ENCODE measurements around the gene PCGF3.

DNA sequence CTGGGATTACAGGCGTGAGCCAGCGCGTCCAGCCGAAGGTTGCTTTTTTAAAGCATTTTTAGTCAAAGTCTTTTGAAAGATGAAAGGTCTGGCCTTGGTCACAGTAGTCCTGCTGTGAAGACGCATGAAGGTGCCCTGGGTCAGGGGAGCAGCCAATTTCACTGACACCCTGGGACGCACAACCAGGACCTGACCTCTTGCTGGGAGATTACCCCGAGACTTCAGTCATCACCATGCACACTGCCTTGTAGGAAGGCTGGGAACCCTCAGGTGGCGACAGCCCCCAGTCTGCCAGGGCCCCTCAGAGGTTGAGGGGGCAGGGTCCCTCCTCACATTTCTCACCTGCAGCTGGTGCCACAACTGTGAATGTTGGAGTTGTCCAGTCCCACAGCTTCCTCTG, 67.1 kb downstream of the PCGF3 start:
- TF ChIP-seq, protein P1, sequence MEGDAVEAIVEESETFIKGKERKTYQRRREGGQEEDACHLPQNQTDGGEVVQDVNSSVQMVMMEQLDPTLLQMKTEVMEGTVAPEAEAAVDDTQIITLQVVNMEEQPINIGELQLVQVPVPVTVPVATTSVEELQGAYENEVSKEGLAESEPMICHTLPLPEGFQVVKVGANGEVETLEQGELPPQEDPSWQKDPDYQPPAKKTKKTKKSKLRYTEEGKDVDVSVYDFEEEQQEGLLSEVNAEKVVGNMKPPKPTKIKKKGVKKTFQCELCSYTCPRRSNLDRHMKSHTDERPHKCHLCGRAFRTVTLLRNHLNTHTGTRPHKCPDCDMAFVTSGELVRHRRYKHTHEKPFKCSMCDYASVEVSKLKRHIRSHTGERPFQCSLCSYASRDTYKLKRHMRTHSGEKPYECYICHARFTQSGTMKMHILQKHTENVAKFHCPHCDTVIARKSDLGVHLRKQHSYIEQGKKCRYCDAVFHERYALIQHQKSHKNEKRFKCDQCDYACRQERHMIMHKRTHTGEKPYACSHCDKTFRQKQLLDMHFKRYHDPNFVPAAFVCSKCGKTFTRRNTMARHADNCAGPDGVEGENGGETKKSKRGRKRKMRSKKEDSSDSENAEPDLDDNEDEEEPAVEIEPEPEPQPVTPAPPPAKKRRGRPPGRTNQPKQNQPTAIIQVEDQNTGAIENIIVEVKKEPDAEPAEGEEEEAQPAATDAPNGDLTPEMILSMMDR (conservative IDR thresholded peaks at IDR 0.05; ENCODE audit: low read depth, low read length): no peak
- no peak for TF ChIP-seq EZH2 (IDR thresholded peaks at IDR 0.05; ENCODE audit: borderline replicate concordance, low read depth, low read length, poor library complexity, severe bottlenecking)

Data from A673 (cell line).